Trophoblast cell (in vitro differentiated cells and primary cell): ENCODE measurements around the gene TEPSIN.
A peak's percentile ranks its signal among the peaks of the same experiment; 100 is the strongest.

Experiments used
- DNase-seq, 2 donors: peaks; one replicate each; pipeline ENCODE4 v3.0.0-alpha.2; 2016
- H2AFZ ChIP-seq: 2 replicates; pipeline ENCODE4 v1.6.1; 2013; ENCODE audit warnings: low read length, moderate library complexity, mild to moderate bottlenecking; ENCODE audit not compliant: insufficient read depth, poor library complexity
- H2AK5ac ChIP-seq: 2 replicates; pipeline ENCODE4 v1.6.1; 2013; ENCODE audit warnings: mild to moderate bottlenecking, low read length
- H2BK120ac ChIP-seq: 2 replicates; pipeline ENCODE4 v1.6.1; 2013; ENCODE audit warnings: low read length, mild to moderate bottlenecking, moderate library complexity; ENCODE audit not compliant: insufficient read depth, poor library complexity
- H2BK12ac ChIP-seq: 2 replicates; pipeline ENCODE4 v1.6.1; 2013; ENCODE audit warnings: mild to moderate bottlenecking, low read length, moderate library complexity
- H2BK5ac ChIP-seq: 2 replicates; pipeline ENCODE4 v1.6.1; 2013; ENCODE audit warnings: low read length, low read depth, moderate library complexity, mild to moderate bottlenecking; ENCODE audit not compliant: poor library complexity
- H3K14ac ChIP-seq: 2 replicates; pipeline ENCODE4 v1.6.1; 2013; ENCODE audit warnings: mild to moderate bottlenecking, low read length
- H3K18ac ChIP-seq: 2 replicates; pipeline ENCODE4 v1.6.1; 2013; ENCODE audit warnings: mild to moderate bottlenecking, low read length
- H3K23ac ChIP-seq: 2 replicates; pipeline ENCODE4 v1.6.1; 2013; ENCODE audit warnings: low read length
- H3K27ac ChIP-seq: 2 replicates; pipeline ENCODE4 v1.5.1; 2013; ENCODE audit warnings: low read depth, mild to moderate bottlenecking, inconsistent platforms, low read length, moderate library complexity
- H3K27me3 ChIP-seq: 2 replicates; pipeline ENCODE4 v1.6.1; 2013; ENCODE audit warnings: inconsistent platforms, mild to moderate bottlenecking, low read length, moderate library complexity; ENCODE audit not compliant: insufficient read depth
- H3K36me3 ChIP-seq, 2 experiments: 1 replicate in 1 of 2; 2 replicates in 1 of 2; pipeline ENCODE4 v1.6.1; 2013; ENCODE audit warnings: low read length in 2 of 2, mild to moderate bottlenecking in 2 of 2, moderate library complexity in 1 of 2; ENCODE audit not compliant: insufficient read depth in 2 of 2, control insufficient read depth in 1 of 2
- H3K4ac ChIP-seq: 2 replicates; pipeline ENCODE4 v1.6.1; 2013; ENCODE audit warnings: low read depth, mild to moderate bottlenecking, low read length, moderate library complexity
- H3K4me1 ChIP-seq, 2 experiments: 1 replicate in 1 of 2; 2 replicates in 1 of 2; pipeline ENCODE4 v1.6.1; 2013; ENCODE audit warnings: low read length in 2 of 2, mild to moderate bottlenecking in 2 of 2, moderate library complexity in 1 of 2; ENCODE audit not compliant: insufficient read depth in 2 of 2, control insufficient read depth in 1 of 2
- H3K4me2 ChIP-seq: 2 replicates; pipeline ENCODE4 v1.6.1; 2013; ENCODE audit warnings: inconsistent platforms, mild to moderate bottlenecking, low read length, moderate library complexity
- H3K4me3 ChIP-seq: 2 replicates; pipeline ENCODE4 v1.5.1; 2013; ENCODE audit warnings: mild to moderate bottlenecking, low read depth, low read length, inconsistent platforms
- H3K79me1 ChIP-seq: one replicate; pipeline ENCODE4 v1.6.1; 2013; ENCODE audit warnings: low read length
- H3K79me2 ChIP-seq: 2 replicates; pipeline ENCODE4 v1.6.1; 2013; ENCODE audit warnings: low read length, mild to moderate bottlenecking; ENCODE audit not compliant: control insufficient read depth, insufficient read depth, poor library complexity
- H3K9ac ChIP-seq: 2 replicates; pipeline ENCODE4 v1.6.1; 2013; ENCODE audit warnings: mild to moderate bottlenecking, low read length
- H3K9me3 ChIP-seq: 2 replicates; pipeline ENCODE4 v1.6.1; 2013; ENCODE audit warnings: low read depth, mild to moderate bottlenecking, control low read depth, inconsistent platforms, low read length; ENCODE audit not compliant: insufficient read depth
- H4K12ac ChIP-seq: 2 replicates; pipeline ENCODE4 v1.6.1; 2013; ENCODE audit warnings: low read depth, mild to moderate bottlenecking, low read length, moderate library complexity
- H4K8ac ChIP-seq: 2 replicates; pipeline ENCODE4 v1.6.1; 2013; ENCODE audit warnings: low read depth, mild to moderate bottlenecking, low read length, moderate library complexity
- H4K91ac ChIP-seq: one replicate; pipeline ENCODE4 v1.6.1; 2013; ENCODE audit warnings: low read depth, mild to moderate bottlenecking, low read length, moderate library complexity
- WGBS: extraction: QIAGEN DNeasy Blood & Tissue Kit; methylation state at CpG from one replicate; pipeline ENCODE4 v1.1.7; 2013; ENCODE audit warnings: missing lambda C conversion rate; ENCODE audit not compliant: insufficient read length, insufficient coverage; ENCODE audit errors: extremely low coverage; 5-methylcytosine and 5-hydroxymethylcytosine counted together

Gene TEPSIN

DNA sequence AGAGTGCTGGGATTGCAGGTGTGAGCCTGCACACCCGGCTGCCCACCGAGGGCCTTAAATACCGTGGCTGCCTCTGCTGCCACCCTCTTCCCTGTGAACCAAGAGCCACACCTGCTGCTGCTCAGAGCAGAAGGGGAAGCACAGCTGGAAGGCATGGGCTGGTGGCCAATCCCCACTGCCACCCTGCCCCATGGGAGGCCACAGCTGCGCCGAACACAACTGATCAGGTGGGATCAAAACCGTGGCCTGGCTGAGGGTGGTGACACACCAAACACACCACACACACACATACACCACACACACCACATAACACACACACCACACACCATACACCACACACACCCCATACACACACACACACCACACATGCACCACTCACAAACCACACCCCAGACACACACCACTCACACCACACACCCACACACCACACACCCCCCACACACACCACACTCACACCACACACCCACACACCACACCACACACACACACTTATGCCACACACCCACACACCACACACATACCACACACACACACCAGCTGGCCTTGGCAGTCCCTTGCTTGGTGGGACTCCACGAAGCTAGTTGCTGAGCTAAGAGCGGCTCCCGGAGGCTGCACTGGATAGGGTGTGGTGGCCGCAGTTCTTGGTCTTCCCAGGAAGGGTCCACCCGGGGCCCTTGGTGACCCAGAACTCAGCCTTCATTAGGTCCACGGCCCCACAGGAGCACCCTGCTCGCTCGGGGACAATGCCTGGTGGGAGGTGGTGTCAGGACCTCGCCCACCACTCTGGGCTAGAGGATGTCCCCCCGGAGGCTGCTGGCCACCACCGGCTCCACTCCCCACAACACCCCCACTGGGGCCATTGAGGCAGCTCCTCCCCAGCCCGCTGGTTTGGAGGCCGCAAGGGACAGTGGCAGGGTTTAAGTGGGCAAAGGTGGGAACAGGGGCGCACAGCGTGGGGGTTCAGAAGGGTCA is 31.0 kb downstream of the TEPSIN start:
- Histone ChIP-seq H2AK5ac (no peak overlapping the region), H2BK120ac (no peak overlapping the region), H3K18ac (no peak overlapping the region), H3K79me1 (no peaks in the 10 kb centered on the region), H2BK12ac (no peak overlapping the region), H3K36me3 (peaks cover 8 to 16% of the 10 kb centered on the region in 2 experiments), H3K9ac (no peak overlapping the region), H3K4me3 (peak overlapping the region; percentile 29), H3K14ac (no peak overlapping the region), H2AFZ (no peak overlapping the region), H3K23ac (no peak overlapping the region), H2BK5ac (no peak overlapping the region), H4K12ac (no peak overlapping the region), H3K79me2 (no peaks in the 10 kb centered on the region), H4K8ac (no peak overlapping the region), H3K4me1 (no peaks in the 10 kb centered on the region), H3K4ac (no peak overlapping the region), H3K27me3 (no peaks in the 10 kb centered on the region), H3K9me3 (peaks cover 4% of the 10 kb centered on the region), H4K91ac (no peak overlapping the region), H3K4me2 (no peak overlapping the region), H3K27ac (no peak overlapping the region)
- DNase-seq = no peak
- WGBS = no CpG with 5 or more reads among the region's 21 CpGs

DNA sequence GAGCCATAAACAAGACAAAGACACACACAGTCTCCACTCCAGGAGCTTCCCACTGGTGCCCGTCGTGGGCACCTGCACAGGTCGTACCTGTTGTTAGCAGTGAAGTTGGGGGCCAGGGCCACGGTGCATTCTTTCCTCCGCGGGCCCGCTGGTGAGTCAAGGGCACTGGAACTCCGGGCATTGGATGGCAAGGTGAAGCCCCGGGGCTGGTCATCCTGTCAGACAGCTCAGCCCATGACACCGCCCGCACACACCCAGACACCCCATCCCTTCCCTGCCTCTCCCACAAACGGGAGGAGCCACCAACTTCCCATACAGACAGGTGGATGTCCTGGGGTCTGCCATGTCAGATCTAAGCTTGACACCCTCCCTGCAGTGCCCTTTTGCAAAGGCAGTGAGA is 32.2 kb downstream of the TEPSIN start:
- H3K9ac ChIP-seq = no peak overlapping the region
- no peak overlapping the region for H4K12ac ChIP-seq
- H3K79me2 ChIP-seq = no peaks in the 10 kb centered on the region
- no peak overlapping the region for H2AK5ac ChIP-seq
- WGBS = no CpG with 5 or more reads among the region's 12 CpGs
- H3K18ac ChIP-seq = no peak overlapping the region
- H2AFZ ChIP-seq = no peak overlapping the region
- H3K36me3 ChIP-seq = peaks cover 7 to 19% of the 10 kb centered on the region in 2 experiments
- no peak overlapping the region for H4K8ac ChIP-seq
- H2BK12ac ChIP-seq = no peak overlapping the region
- H3K4me1 ChIP-seq = no peaks in the 10 kb centered on the region
- H3K4ac ChIP-seq = no peak overlapping the region
- DNase-seq = no peak
- no peak overlapping the region for H3K4me2 ChIP-seq
- H4K91ac ChIP-seq = no peak overlapping the region
- no peak overlapping the region for H3K14ac ChIP-seq
- H3K23ac ChIP-seq = no peak overlapping the region
- peak overlapping the region; percentile 5 for H3K4me3 ChIP-seq
- H3K27ac ChIP-seq = no peak overlapping the region
- H2BK120ac ChIP-seq = no peak overlapping the region
- H3K9me3 ChIP-seq = peaks cover 4% of the 10 kb centered on the region
- no peak overlapping the region for H2BK5ac ChIP-seq
- H3K27me3 ChIP-seq = no peaks in the 10 kb centered on the region
- H3K79me1 ChIP-seq = no peaks in the 10 kb centered on the region

DNA sequence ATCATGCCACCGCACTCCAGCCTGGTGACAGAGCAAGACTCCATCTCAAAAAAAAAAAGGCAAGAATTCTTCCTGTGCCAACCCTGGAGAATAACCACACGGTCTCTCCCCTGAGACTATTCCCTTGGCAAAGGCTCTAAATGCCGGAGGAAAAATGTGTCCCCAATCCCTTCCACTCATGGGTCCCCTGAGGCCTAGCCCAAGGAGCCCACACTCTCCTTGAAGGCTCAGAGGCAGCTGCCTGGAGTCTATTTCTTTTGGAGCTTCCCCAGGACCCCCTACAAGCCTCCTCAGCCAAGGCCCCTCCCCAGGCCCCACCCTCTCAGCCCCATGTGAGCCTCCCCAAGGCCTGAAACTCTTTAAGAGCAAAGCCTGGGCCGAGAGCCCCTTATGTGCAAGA is 32.7 kb downstream of the TEPSIN start:
- no peak overlapping the region for H2BK12ac ChIP-seq
- no peak overlapping the region for H3K27ac ChIP-seq
- no peak overlapping the region for H3K18ac ChIP-seq
- no peak overlapping the region for H4K12ac ChIP-seq
- no peak for DNase-seq
- H3K9ac ChIP-seq = no peak overlapping the region
- no peak overlapping the region for H3K4me2 ChIP-seq
- no peak overlapping the region for H2AFZ ChIP-seq
- no peak overlapping the region for H4K8ac ChIP-seq
- no peaks in the 10 kb centered on the region for H3K79me2 ChIP-seq
- H3K23ac ChIP-seq = no peak overlapping the region
- H3K14ac ChIP-seq = no peak overlapping the region
- H3K9me3 ChIP-seq = peaks cover 4% of the 10 kb centered on the region
- H3K79me1 ChIP-seq = no peaks in the 10 kb centered on the region
- H2BK120ac ChIP-seq = no peak overlapping the region
- no peak overlapping the region for H3K4me3 ChIP-seq
- no peak overlapping the region for H3K4ac ChIP-seq
- H3K27me3 ChIP-seq = no peaks in the 10 kb centered on the region
- H3K4me1 ChIP-seq = no peaks in the 10 kb centered on the region
- no CpG with 5 or more reads among the region's 4 CpGs for WGBS
- peaks cover 7 to 19% of the 10 kb centered on the region in 2 experiments for H3K36me3 ChIP-seq
- no peak overlapping the region for H2BK5ac ChIP-seq
- H4K91ac ChIP-seq = no peak overlapping the region
- H2AK5ac ChIP-seq = no peak overlapping the region

DNA sequence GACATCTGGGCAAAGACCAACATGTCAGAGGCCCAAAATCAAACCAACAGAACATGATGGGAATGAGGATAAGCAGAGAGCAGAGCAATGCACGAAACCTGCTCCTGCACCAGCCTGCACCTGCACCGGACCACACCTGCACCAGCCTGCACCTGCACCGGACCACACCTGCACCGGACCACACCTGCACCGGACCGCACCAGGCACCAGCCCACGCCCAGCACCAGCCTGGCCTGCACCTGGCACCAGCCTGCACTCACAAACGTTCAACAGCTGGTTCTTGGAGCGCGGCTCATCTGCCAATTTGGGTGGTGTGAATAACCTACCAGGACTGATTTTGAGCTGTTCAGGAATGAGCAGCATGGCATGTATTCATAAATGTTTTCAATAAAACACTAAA is 34.3 kb downstream of the TEPSIN start:
- no peak overlapping the region for H3K23ac ChIP-seq
- H4K91ac ChIP-seq = no peak overlapping the region
- H4K8ac ChIP-seq = no peak overlapping the region
- H3K9me3 ChIP-seq = peaks cover 6% of the 10 kb centered on the region
- no peak overlapping the region for H3K14ac ChIP-seq
- no peak overlapping the region for H3K9ac ChIP-seq
- H3K4me3 ChIP-seq = no peak overlapping the region
- no peaks in the 10 kb centered on the region for H3K79me1 ChIP-seq
- no peak overlapping the region for H2AFZ ChIP-seq
- H2AK5ac ChIP-seq = no peak overlapping the region
- no CpG with 5 or more reads among the region's 10 CpGs for WGBS
- no peak overlapping the region for H3K4ac ChIP-seq
- H3K79me2 ChIP-seq = no peaks in the 10 kb centered on the region
- no peak overlapping the region for H4K12ac ChIP-seq
- no peak overlapping the region for H3K4me2 ChIP-seq
- H3K18ac ChIP-seq = no peak overlapping the region
- no peaks in the 10 kb centered on the region for H3K27me3 ChIP-seq
- no peak overlapping the region for H3K27ac ChIP-seq
- peaks cover 11 to 22% of the 10 kb centered on the region in 2 experiments for H3K36me3 ChIP-seq
- no peak overlapping the region for H2BK5ac ChIP-seq
- no peak for DNase-seq
- H2BK12ac ChIP-seq = no peak overlapping the region
- H3K4me1 ChIP-seq = no peaks in the 10 kb centered on the region
- H2BK120ac ChIP-seq = no peak overlapping the region
